ENCODE data around the gene FMO1.
A peak's percentile ranks its signal among the peaks of the same experiment; 100 is the strongest.

Gene FMO1

GRCh38 chr1:171252482-171252881 lies 4.2 kb downstream of the FMO1 start:
- FAIRE-seq (peak; percentile 71), DNase-seq (ENCODE audit: insufficient read length, low spot score) (no peak)
- TF ChIP-seq POU2F2 (IDR thresholded peaks at IDR 0.05; ENCODE audit: low read depth, low read length) (no peak), POLR2AphosphoS5 (IDR thresholded peaks at IDR 0.05; ENCODE audit: low read depth, low read length) (no peak), TAF1 (IDR thresholded peaks at IDR 0.05; ENCODE audit: low read depth, low read length) (no peak), POLR2A (IDR thresholded peaks at IDR 0.05; ENCODE audit: low read depth, low read length) (no peak), PAX5 (IDR thresholded peaks at IDR 0.05; ENCODE audit: insufficient read depth, low read length, severe bottlenecking) (no peak), SPI1 (IDR thresholded peaks at IDR 0.05; ENCODE audit: low read depth, low read length) (no peak)

GRCh38 chr1:171254859-171255258 lies 6.6 kb downstream of the FMO1 start:
- no peak for FAIRE-seq
- no peak for DNase-seq (ENCODE audit: insufficient read length, low spot score)
- TF ChIP-seq SPI1 (IDR thresholded peaks at IDR 0.05; ENCODE audit: low read depth, low read length), result no peak
- TF ChIP-seq PAX5 (IDR thresholded peaks at IDR 0.05; ENCODE audit: insufficient read depth, low read length, severe bottlenecking), result no peak
- no peak for TF ChIP-seq POU2F2 (IDR thresholded peaks at IDR 0.05; ENCODE audit: low read depth, low read length)
- TF ChIP-seq TAF1 (IDR thresholded peaks at IDR 0.05; ENCODE audit: low read depth, low read length), result no peak

GRCh38 chr1:171256940-171257606 lies 8.8 kb downstream of the FMO1 start:
- TF ChIP-seq SPI1 (IDR thresholded peaks at IDR 0.05; ENCODE audit: low read depth, low read length), result no peak
- FAIRE-seq, result no peak

GRCh38 chr1:171257607-171258076 lies 9.3 kb downstream of the FMO1 start:
- TF ChIP-seq POLR2AphosphoS5 (IDR thresholded peaks at IDR 0.05; ENCODE audit: low read depth, low read length), result no peak
- TF ChIP-seq POLR2A (IDR thresholded peaks at IDR 0.05; ENCODE audit: low read depth, low read length), result no peak
- no peak for TF ChIP-seq POU2F2 (IDR thresholded peaks at IDR 0.05; ENCODE audit: low read depth, low read length)
- TF ChIP-seq SPI1 (IDR thresholded peaks at IDR 0.05; ENCODE audit: low read depth, low read length), result no peak
- TF ChIP-seq PAX5 (IDR thresholded peaks at IDR 0.05; ENCODE audit: insufficient read depth, low read length, severe bottlenecking), result no peak
- TF ChIP-seq TAF1 (IDR thresholded peaks at IDR 0.05; ENCODE audit: low read depth, low read length), result no peak
- FAIRE-seq (no peak), DNase-seq (ENCODE audit: insufficient read length, low spot score) (no peak)

More at GRCh38 chr1:171256940-171257606, 8.8 kb downstream of the FMO1 start:
- DNase-seq (ENCODE audit: insufficient read length, low spot score), result no peak

- DNase-seq (ENCODE audit: insufficient read length, low spot score) (no peak), FAIRE-seq (no peak)
- TF ChIP-seq SPI1 (IDR thresholded peaks at IDR 0.05; ENCODE audit: low read depth, low read length) (no peak), TAF1 (IDR thresholded peaks at IDR 0.05; ENCODE audit: low read depth, low read length) (no peak), POLR2A (IDR thresholded peaks at IDR 0.05; ENCODE audit: low read depth, low read length) (no peak)
These were observed 10.1 kb downstream of the FMO1 start for GRCh38 chr1:171258429-171258828.

GRCh38 chr1:171258943-171259342 lies 10.6 kb downstream of the FMO1 start:
- FAIRE-seq (no peak), DNase-seq (ENCODE audit: insufficient read length, low spot score) (no peak)
- TF ChIP-seq POLR2AphosphoS5 (IDR thresholded peaks at IDR 0.05; ENCODE audit: low read depth, low read length), result no peak
- no peak for TF ChIP-seq PAX5 (IDR thresholded peaks at IDR 0.05; ENCODE audit: insufficient read depth, low read length, severe bottlenecking)
- TF ChIP-seq POLR2A (IDR thresholded peaks at IDR 0.05; ENCODE audit: low read depth, low read length), result no peak
- TF ChIP-seq TAF1 (IDR thresholded peaks at IDR 0.05; ENCODE audit: low read depth, low read length), result no peak
- TF ChIP-seq POU2F2 (IDR thresholded peaks at IDR 0.05; ENCODE audit: low read depth, low read length), result no peak
- TF ChIP-seq SPI1 (IDR thresholded peaks at IDR 0.05; ENCODE audit: low read depth, low read length), result no peak

GRCh38 chr1:171261336-171261735 lies 13.0 kb downstream of the FMO1 start:
- TF ChIP-seq POLR2AphosphoS5 (IDR thresholded peaks at IDR 0.05; ENCODE audit: low read depth, low read length), result no peak
- no peak for TF ChIP-seq SPI1 (IDR thresholded peaks at IDR 0.05; ENCODE audit: low read depth, low read length)
- no peak for TF ChIP-seq POLR2A (IDR thresholded peaks at IDR 0.05; ENCODE audit: low read depth, low read length)
- TF ChIP-seq POU2F2 (IDR thresholded peaks at IDR 0.05; ENCODE audit: low read depth, low read length), result no peak
- TF ChIP-seq PAX5 (IDR thresholded peaks at IDR 0.05; ENCODE audit: insufficient read depth, low read length, severe bottlenecking), result no peak
- no peak for TF ChIP-seq TAF1 (IDR thresholded peaks at IDR 0.05; ENCODE audit: low read depth, low read length)
- FAIRE-seq (no peak), DNase-seq (ENCODE audit: insufficient read length, low spot score) (no peak)

GRCh38 chr1:171263901-171264300 lies 15.6 kb downstream of the FMO1 start:
- DNase-seq (ENCODE audit: insufficient read length, low spot score) (no peak), FAIRE-seq (no peak)
- no peak for TF ChIP-seq POLR2AphosphoS5 (IDR thresholded peaks at IDR 0.05; ENCODE audit: low read depth, low read length)
- no peak for TF ChIP-seq SPI1 (IDR thresholded peaks at IDR 0.05; ENCODE audit: low read depth, low read length)
- TF ChIP-seq PAX5 (IDR thresholded peaks at IDR 0.05; ENCODE audit: insufficient read depth, low read length, severe bottlenecking), result no peak
- no peak for TF ChIP-seq POLR2A (IDR thresholded peaks at IDR 0.05; ENCODE audit: low read depth, low read length)
- TF ChIP-seq POU2F2 (IDR thresholded peaks at IDR 0.05; ENCODE audit: low read depth, low read length), result no peak
- no peak for TF ChIP-seq TAF1 (IDR thresholded peaks at IDR 0.05; ENCODE audit: low read depth, low read length)

- TF ChIP-seq PAX5 (IDR thresholded peaks at IDR 0.05; ENCODE audit: insufficient read depth, low read length, severe bottlenecking), result no peak
- TF ChIP-seq POLR2A (IDR thresholded peaks at IDR 0.05; ENCODE audit: low read depth, low read length), result no peak
- TF ChIP-seq SPI1 (IDR thresholded peaks at IDR 0.05; ENCODE audit: low read depth, low read length), result no peak
- no peak for TF ChIP-seq POLR2AphosphoS5 (IDR thresholded peaks at IDR 0.05; ENCODE audit: low read depth, low read length)
- no peak for TF ChIP-seq TAF1 (IDR thresholded peaks at IDR 0.05; ENCODE audit: low read depth, low read length)
- no peak for TF ChIP-seq POU2F2 (IDR thresholded peaks at IDR 0.05; ENCODE audit: low read depth, low read length)
- no peak for FAIRE-seq
- DNase-seq (ENCODE audit: insufficient read length, low spot score), result no peak
These were observed 17.4 kb downstream of the FMO1 start for GRCh38 chr1:171265686-171266085.

GRCh38 chr1:171266930-171267329 lies 18.6 kb downstream of the FMO1 start:
- no peak for DNase-seq (ENCODE audit: insufficient read length, low spot score)
- FAIRE-seq, result no peak
- no peak for TF ChIP-seq POU2F2 (IDR thresholded peaks at IDR 0.05; ENCODE audit: low read depth, low read length)
- no peak for TF ChIP-seq POLR2AphosphoS5 (IDR thresholded peaks at IDR 0.05; ENCODE audit: low read depth, low read length)
- no peak for TF ChIP-seq SPI1 (IDR thresholded peaks at IDR 0.05; ENCODE audit: low read depth, low read length)
